ENCODE data around the gene ARMH2.

DNA sequence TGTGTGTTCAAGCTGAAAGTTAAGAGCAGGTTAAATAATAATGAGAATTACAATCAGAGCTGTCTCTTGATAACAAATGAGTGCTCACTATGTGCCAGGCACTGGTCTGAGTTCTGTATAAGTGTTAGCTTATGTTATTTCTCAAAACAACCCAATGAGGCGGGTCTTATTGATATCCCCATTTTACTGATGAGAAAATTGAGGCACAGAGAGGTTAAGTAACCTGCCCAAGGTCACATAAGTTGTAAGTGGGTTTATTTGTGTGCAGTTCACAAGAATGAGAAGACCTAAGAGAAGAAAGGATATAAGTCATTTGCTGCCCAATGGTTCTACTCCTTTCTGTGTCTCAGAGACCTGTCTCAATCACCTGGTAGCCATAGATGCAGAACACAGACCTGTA is 34.1 kb upstream of the ARMH2 start:
- no peak for TF ChIP-seq CTCF (IDR thresholded peaks at IDR 0.05)
- no peak for TF ChIP-seq POLR2A (IDR thresholded peaks at IDR 0.05)

All from esophagus squamous epithelium (tissue), 4 donors.